Measurements from ENCODE around the gene SLC35A5. TPM values are rescaled to one million over a fixed set of nuclear protein-coding genes. Genes with fewer than 3 reads are reported as not detected.

SLC35A5 gene
- total and polyA plus RNA-seq, 10 donors = 8.2 to 48.0 (median 33.8) TPM

GRCh38 chr3:112627919-112628466 lies 66.1 kb downstream of the SLC35A5 start:
- Histone ChIP-seq H3K9me3 (no peaks in the 10 kb centered on the region), H3K27ac (no peak overlapping the region)
- no peak for DNase-seq

GRCh38 chr3:112629425-112629824 lies 67.6 kb downstream of the SLC35A5 start:
- DNase-seq = no peak
- intact Hi-C loops (cut with DNase I; ENCODE audit: low total_unique reads) = no loop called here
- no peak overlapping the region for H3K27ac ChIP-seq
- H3K4me3 ChIP-seq = no peak overlapping the region
- H3K4me1 ChIP-seq = peaks cover 0 to 4% (median 0%) of the 10 kb centered on the region in 6 donors
- H3K27me3 ChIP-seq (replicated peaks in 1 of 7) = no peaks in the 10 kb centered on the region
- TF ChIP-seq POLR2A (IDR thresholded peaks at IDR 0.05) = no peak
- TF ChIP-seq CTCF (IDR thresholded peaks at IDR 0.05 in 8 of 11, conservative IDR thresholded peaks at IDR 0.05 in 3 of 11) = no peak
- no peak for TF ChIP-seq POLR2AphosphoS5 (IDR thresholded peaks at IDR 0.05)
- no peaks in the 10 kb centered on the region for H3K9me3 ChIP-seq
- no peaks in the 10 kb centered on the region for H3K36me3 ChIP-seq
- 41 to 59% (median 55%) methylated on average over 7 of the region's 7 CpGs for WGBS, 5 donors

More at GRCh38 chr3:112627919-112628466, 66.1 kb downstream of the SLC35A5 start:
- no peaks in the 10 kb centered on the region for H3K27me3 ChIP-seq (replicated peaks in 1 of 7)
- H3K36me3 ChIP-seq = no peaks in the 10 kb centered on the region
- no peak overlapping the region for H3K4me3 ChIP-seq
- peaks cover 0 to 4% (median 0%) of the 10 kb centered on the region in 6 donors for H3K4me1 ChIP-seq
- intact Hi-C loops (cut with DNase I; ENCODE audit: low total_unique reads) = no loop called here
- 37 to 66% (median 52%) methylated on average over 1 of the region's 1 CpG for WGBS, 5 donors
- TF ChIP-seq CTCF (IDR thresholded peaks at IDR 0.05 in 8 of 11, conservative IDR thresholded peaks at IDR 0.05 in 3 of 11) (no peak), POLR2A (IDR thresholded peaks at IDR 0.05) (no peak), POLR2AphosphoS5 (IDR thresholded peaks at IDR 0.05) (no peak)

- 87 to 96% (median 95%) methylated on average over 3 of the region's 3 CpGs for WGBS, 5 donors
- no peak overlapping the region for H3K4me3 ChIP-seq
- H3K27me3 ChIP-seq (replicated peaks in 1 of 7) = no peaks in the 10 kb centered on the region
- peaks cover 0 to 4% (median 0%) of the 10 kb centered on the region in 6 donors for H3K4me1 ChIP-seq
- TF ChIP-seq POLR2A (IDR thresholded peaks at IDR 0.05) = no peak
- intact Hi-C loops (cut with DNase I; ENCODE audit: low total_unique reads) = no loop called here
- no peak for DNase-seq
- no peaks in the 10 kb centered on the region for H3K36me3 ChIP-seq
- no peak overlapping the region for H3K27ac ChIP-seq
- H3K9me3 ChIP-seq = no peaks in the 10 kb centered on the region
Measured at GRCh38 chr3:112631257-112631656, 69.4 kb downstream of the SLC35A5 start.

GRCh38 chr3:112632596-112632995 lies 70.8 kb downstream of the SLC35A5 start:
- intact Hi-C loops (cut with DNase I; ENCODE audit: low total_unique reads) = no loop called here
- TF ChIP-seq POLR2AphosphoS5 (IDR thresholded peaks at IDR 0.05) (no peak), POLR2A (IDR thresholded peaks at IDR 0.05) (no peak), CTCF (IDR thresholded peaks at IDR 0.05 in 8 of 11, conservative IDR thresholded peaks at IDR 0.05 in 3 of 11) (no peak)
- WGBS, 5 donors = 48 to 71% (median 61%) methylated on average over 4 of the region's 4 CpGs

More at GRCh38 chr3:112632596-112632995, 70.8 kb downstream of the SLC35A5 start:
- peak overlapping the region in 2 of 8 donors; percentile 17 to 67 for H3K27ac ChIP-seq
- no peak for DNase-seq
- no peak overlapping the region for H3K4me3 ChIP-seq
- no peaks in the 10 kb centered on the region for H3K9me3 ChIP-seq
- no peaks in the 10 kb centered on the region for H3K36me3 ChIP-seq
- H3K27me3 ChIP-seq (replicated peaks in 1 of 7) = no peaks in the 10 kb centered on the region
- peaks cover 0 to 4% (median 0%) of the 10 kb centered on the region in 6 donors for H3K4me1 ChIP-seq
